Subcutaneous adipose tissue (tissue), 4 donors: ENCODE results near the gene CFAP97. TPM values are rescaled to one million over a fixed set of nuclear protein-coding genes. Genes with fewer than 3 reads are reported as not detected.

Source experiments
- total RNA-seq, 4 donors: library from RNA; depleted of rRNA; stranded (reverse); fragments of >200 nt; gene quantifications; one replicate each; pipeline ENCODE4 v1.1.0, GENCODE V29; 2016
- TF ChIP-seq, protein P1 (sequence below): fragments of 450-650 bp; IDR thresholded peaks from one replicate; pipeline ENCODE4 v1.5.1; 2016; ENCODE audit warnings: low read depth, mild to moderate bottlenecking, control low read depth, antibody characterized with exemption, moderate library complexity

Gene CFAP97
- total RNA-seq, 4 donors from 2014 or later: 27.5 to 60.0 (median 34.9) TPM

- TF ChIP-seq, protein P1, sequence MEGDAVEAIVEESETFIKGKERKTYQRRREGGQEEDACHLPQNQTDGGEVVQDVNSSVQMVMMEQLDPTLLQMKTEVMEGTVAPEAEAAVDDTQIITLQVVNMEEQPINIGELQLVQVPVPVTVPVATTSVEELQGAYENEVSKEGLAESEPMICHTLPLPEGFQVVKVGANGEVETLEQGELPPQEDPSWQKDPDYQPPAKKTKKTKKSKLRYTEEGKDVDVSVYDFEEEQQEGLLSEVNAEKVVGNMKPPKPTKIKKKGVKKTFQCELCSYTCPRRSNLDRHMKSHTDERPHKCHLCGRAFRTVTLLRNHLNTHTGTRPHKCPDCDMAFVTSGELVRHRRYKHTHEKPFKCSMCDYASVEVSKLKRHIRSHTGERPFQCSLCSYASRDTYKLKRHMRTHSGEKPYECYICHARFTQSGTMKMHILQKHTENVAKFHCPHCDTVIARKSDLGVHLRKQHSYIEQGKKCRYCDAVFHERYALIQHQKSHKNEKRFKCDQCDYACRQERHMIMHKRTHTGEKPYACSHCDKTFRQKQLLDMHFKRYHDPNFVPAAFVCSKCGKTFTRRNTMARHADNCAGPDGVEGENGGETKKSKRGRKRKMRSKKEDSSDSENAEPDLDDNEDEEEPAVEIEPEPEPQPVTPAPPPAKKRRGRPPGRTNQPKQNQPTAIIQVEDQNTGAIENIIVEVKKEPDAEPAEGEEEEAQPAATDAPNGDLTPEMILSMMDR: no peak
These were observed 17.7 kb upstream of the CFAP97 start for GRCh38 chr4:185221491-185221890.

DNA sequence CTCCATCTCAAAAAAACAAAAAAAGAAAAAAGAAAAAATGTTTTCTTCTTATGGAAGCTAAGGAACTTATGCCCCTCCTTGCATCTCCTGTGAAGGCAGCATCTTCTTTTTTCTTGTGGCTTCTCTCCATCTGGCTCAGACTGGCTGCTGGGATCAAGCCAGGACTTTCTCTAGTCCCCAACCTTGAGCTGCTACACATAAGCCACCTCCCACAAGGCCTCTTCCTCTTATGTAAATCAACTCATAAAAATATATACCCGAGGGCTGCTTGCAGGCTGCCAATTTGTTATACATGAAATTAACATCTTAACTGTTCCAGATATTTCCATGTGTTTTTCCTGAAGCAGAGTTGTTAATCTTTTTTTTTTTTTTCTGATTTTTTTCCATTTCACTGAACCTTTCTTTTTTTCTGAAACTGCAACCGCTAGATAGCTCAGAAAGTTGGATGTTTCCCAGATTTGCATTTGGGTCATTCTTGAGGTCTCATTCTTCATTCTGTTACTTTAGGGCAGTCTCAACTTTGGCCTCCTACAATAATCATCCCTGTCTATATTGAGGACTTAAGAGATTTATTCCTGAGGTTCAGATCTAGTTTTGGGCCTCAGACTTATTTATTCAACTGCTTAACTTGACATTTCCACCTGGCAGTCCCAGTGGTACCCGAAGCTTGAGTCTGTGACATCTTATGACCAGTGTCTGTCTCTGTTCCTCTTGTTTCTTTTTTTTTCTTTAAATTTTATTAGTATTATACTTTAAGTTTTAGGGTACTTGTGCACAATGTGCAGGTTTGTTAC lies 15.9 kb upstream of the CFAP97 start:
- TF ChIP-seq, protein P1: no peak

DNA sequence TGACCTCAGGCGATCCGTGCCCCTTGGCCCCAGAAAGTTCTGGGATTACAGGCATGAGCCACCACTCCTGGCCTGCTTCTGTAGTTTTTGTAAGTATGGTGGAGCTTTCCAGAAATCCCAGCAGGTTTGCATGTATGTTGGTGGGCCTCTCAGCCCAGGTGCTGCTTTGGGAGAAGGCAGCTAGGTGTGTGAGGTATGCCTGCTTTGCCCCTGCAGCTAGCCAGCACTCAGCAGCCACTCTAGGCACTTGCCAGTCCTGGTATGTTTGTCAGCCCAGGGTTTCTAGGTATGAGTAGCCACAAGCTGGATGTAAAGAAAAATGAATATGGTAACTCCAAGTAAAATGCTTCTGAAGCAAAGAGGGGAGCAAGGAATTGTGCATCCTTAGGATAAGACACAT lies 14.5 kb upstream of the CFAP97 start:
- TF ChIP-seq, protein P1: no peak

DNA sequence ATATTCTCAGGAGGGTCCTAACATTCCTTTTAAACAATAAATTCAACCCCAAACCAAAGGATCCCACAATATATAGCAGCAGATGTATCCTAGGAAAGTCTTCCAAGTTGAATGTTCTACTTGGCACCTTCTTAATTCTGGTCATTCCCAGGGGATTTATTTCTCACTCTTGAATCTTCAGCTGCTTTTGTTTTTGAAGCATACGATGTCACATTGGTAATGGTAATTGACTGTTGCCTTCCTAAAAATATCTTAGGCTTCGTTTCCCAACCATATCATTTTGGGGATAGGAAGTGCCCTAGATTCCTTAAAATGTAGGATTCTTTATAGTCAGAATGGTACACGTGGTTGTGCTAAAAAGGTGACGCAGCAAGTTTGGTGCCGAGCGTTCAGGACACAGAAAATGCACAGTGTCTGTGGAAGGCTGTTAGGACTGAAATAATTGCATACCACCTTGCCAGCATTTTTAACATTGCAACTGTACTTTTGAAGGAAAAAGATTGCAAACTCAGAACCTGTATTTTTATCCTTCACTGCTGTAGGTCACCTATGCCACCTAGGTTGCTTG lies 13.7 kb upstream of the CFAP97 start:
- TF ChIP-seq, protein P1: no peak

- TF ChIP-seq, protein P1: no peak
These were observed 11.5 kb upstream of the CFAP97 start for GRCh38 chr4:185215261-185215660.

DNA sequence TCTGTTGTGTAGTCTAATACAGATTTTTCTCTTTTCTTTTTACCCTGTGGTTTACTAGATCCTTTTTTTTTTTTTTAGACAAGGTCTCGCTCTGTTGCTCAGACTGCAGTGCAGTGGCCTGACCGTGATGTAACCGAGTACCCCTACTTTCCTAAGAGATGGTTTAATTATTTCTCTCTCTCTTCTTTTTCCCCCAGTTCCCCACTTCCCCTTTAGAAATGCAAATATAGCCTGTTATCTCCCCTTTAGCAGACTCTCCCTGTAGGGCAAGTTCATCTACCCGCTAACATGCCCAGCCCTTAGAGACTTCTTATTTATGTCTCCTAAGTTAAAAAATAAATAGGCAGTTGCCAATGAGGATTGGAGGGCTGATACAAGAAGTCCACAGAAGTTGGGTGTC lies 10.1 kb upstream of the CFAP97 start:
- TF ChIP-seq, protein P1: no peak

- TF ChIP-seq, protein P1: no peak
These were observed 8.8 kb upstream of the CFAP97 start for GRCh38 chr4:185212581-185212980.
